ENCODE results near the gene MAP2.

DNA sequence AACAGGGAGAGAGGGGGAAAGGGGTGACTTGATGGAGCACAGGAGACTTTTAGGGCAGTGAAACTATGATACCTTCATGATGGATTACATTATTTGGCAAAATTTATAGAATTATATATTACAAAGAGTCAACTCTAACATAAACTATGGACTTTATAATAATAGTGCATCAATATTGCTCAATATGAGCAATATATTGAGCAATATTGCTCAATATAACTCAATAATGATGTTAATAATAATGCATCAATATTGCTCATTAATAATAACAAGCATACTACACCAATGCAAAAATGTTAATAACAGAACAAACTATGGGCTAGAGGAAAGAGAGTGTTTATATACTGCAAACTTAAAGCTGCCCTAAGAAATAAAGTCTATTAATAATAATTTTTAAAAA lies 344.7 kb downstream of the MAP2 start:
- no peak for TF ChIP-seq POLR2AphosphoS5 (IDR thresholded peaks at IDR 0.05; ENCODE audit: insufficient read depth in 1 of 2, low read depth in 1 of 2)
- TF ChIP-seq, protein P1, sequence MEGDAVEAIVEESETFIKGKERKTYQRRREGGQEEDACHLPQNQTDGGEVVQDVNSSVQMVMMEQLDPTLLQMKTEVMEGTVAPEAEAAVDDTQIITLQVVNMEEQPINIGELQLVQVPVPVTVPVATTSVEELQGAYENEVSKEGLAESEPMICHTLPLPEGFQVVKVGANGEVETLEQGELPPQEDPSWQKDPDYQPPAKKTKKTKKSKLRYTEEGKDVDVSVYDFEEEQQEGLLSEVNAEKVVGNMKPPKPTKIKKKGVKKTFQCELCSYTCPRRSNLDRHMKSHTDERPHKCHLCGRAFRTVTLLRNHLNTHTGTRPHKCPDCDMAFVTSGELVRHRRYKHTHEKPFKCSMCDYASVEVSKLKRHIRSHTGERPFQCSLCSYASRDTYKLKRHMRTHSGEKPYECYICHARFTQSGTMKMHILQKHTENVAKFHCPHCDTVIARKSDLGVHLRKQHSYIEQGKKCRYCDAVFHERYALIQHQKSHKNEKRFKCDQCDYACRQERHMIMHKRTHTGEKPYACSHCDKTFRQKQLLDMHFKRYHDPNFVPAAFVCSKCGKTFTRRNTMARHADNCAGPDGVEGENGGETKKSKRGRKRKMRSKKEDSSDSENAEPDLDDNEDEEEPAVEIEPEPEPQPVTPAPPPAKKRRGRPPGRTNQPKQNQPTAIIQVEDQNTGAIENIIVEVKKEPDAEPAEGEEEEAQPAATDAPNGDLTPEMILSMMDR (IDR thresholded peaks at IDR 0.05), result no peak
- TF ChIP-seq POLR2A (IDR thresholded peaks at IDR 0.05), result no peak
